K562 (cell line): Measurements from ENCODE around the gene KCNJ8. TPM values are rescaled to one million over a fixed set of nuclear protein-coding genes. Genes with fewer than 3 reads are reported as not detected.

Experiments
- ATAC-seq: fragments of 200-7000 bp; cut with Tn5 transposase; 3 replicates; pipeline ENCODE4 v1.9.1; 2020; ENCODE audit warnings: moderate library complexity
- BruUV-seq: library from RNA; stranded (reverse); fragments of 400-500 nt; replicated peaks from 2 replicates; lab custom pipeline; 2021; lab: Mats Ljungman, UMichigan
- CTCF ChIA-PET: fragments of 300-600 bp; formaldehyde crosslinking; extraction: SDS; loops from one replicate; lab custom pipeline; 2021; ENCODE audit warnings: low intra/inter-chr PET ratio; lab: Yijun Ruan, JAX
- POLR2A ChIA-PET: fragments of 300-600, 350-650 bp; sonication (Branson Sonifier 250); formaldehyde crosslinking; extraction: SDS; loops from one replicate; lab custom pipeline; 2021; ENCODE audit warnings: antibody characterized with exemption, inconsistent platforms; lab: Yijun Ruan, JAX
- DNase-seq, 4 experiments: peaks; one replicate each; pipeline versions ENCODE4 v3.0.0 to v3.0.0-alpha.2; 2011 to 2018; ENCODE audit warnings: low spot score in 3 of 4, mixed read lengths in 3 of 4; ENCODE audit errors: extremely low read depth in 1 of 4
- FAIRE-seq: peaks from 2 replicates; lab custom pipeline; 2011; peaks lifted over from hg19 to GRCh38; lab: Jason Lieb, UNC
- H2AFZ ChIP-seq: 2 replicates; pipeline ENCODE4 v1.6.0; 2011; ENCODE audit warnings: low read depth, low read length, control low read depth, inconsistent platforms
- H3K27ac ChIP-seq: fragments of 200-600 bp; 3 replicates; pipeline ENCODE4 v1.8.0; 2011; ENCODE audit warnings: low read depth, mild to moderate bottlenecking, control low read depth, inconsistent platforms, low read length, moderate library complexity, mixed read lengths; ENCODE audit errors: extremely low read depth
- H3K27me3 ChIP-seq, 2 experiments: fragments of 300-600 bp in 1 of 2; 2 replicates in 1 of 2; 3 replicates in 1 of 2; pipeline versions ENCODE4 v1.6.0 to v1.8.0; 2011; ENCODE audit warnings: inconsistent platforms in 2 of 2, low read length in 2 of 2, mild to moderate bottlenecking in 1 of 2, mixed read lengths in 1 of 2, moderate library complexity in 1 of 2; ENCODE audit not compliant: control insufficient read depth in 2 of 2, insufficient read depth in 2 of 2
- H3K36me3 ChIP-seq: fragments of 300-600 bp; 3 replicates; pipeline ENCODE4 v1.8.0; 2011; ENCODE audit warnings: mild to moderate bottlenecking, low read length, inconsistent platforms; ENCODE audit not compliant: control insufficient read depth, insufficient read depth
- H3K4me1 ChIP-seq, 2 experiments: fragments of 200-600 bp in 1 of 2; replicated peaks in 1 of 2; 2 replicates in 1 of 2; 3 replicates in 1 of 2; pipeline versions ENCODE4 v1.5.1 to v1.8.0; 2011; ENCODE audit warnings: inconsistent platforms in 2 of 2, low read length in 2 of 2, mild to moderate bottlenecking in 1 of 2, mixed read lengths in 1 of 2, moderate library complexity in 1 of 2; ENCODE audit not compliant: control insufficient read depth in 2 of 2, insufficient read depth in 2 of 2
- H3K4me2 ChIP-seq: 2 replicates; pipeline ENCODE4 v1.6.1; 2011; ENCODE audit warnings: low read length, control low read depth, inconsistent platforms, mixed read lengths; ENCODE audit not compliant: insufficient read depth
- H3K4me3 ChIP-seq: fragments of 200-600 bp; sonication (generic), shearing (Covaris generic); 2 replicates; pipeline ENCODE4 v1.5.1; 2016; ENCODE audit warnings: control low read depth, inconsistent platforms
- H3K79me2 ChIP-seq: fragments of 200-600 bp; 3 replicates; pipeline ENCODE4 v1.8.0; 2011; ENCODE audit warnings: low read length, inconsistent platforms; ENCODE audit not compliant: control insufficient read depth, insufficient read depth
- H3K9ac ChIP-seq, 2 experiments: 2 replicates each; pipeline versions ENCODE4 v1.6.0 to v1.6.1; 2011; ENCODE audit warnings: low read depth in 2 of 2, low read length in 2 of 2, control low read depth in 1 of 2, inconsistent platforms in 1 of 2, mild to moderate bottlenecking in 1 of 2, mixed read lengths in 1 of 2; ENCODE audit not compliant: insufficient read depth in 1 of 2
- H3K9me1 ChIP-seq: one replicate; pipeline ENCODE4 v1.6.0; 2011; ENCODE audit warnings: inconsistent platforms, mild to moderate bottlenecking, low read length, moderate library complexity; ENCODE audit not compliant: control insufficient read depth, insufficient read depth
- H3K9me3 ChIP-seq: replicated peaks from 2 replicates; pipeline ENCODE4 v1.5.1; 2011; ENCODE audit warnings: low read depth, low read length, inconsistent platforms; ENCODE audit not compliant: control insufficient read depth, insufficient read depth
- H4K20me1 ChIP-seq: replicated peaks from 2 replicates; pipeline ENCODE4 v1.6.1; 2011; ENCODE audit warnings: low read length, inconsistent platforms, mixed read lengths; ENCODE audit not compliant: control insufficient read depth, insufficient read depth
- ARID1B ChIP-seq: fragments of 450-650 bp; IDR thresholded peaks from 2 replicates; pipeline ENCODE4 v1.6.1; 2016; ENCODE audit warnings: antibody characterized with exemption, mild to moderate bottlenecking, inconsistent platforms
- CSDE1 ChIP-seq, 2 experiments: fragments of 450-650 bp; IDR thresholded peaks; 2 replicates each; pipeline ENCODE4 v1.6.1; 2016; ENCODE audit warnings: mild to moderate bottlenecking in 1 of 2
- GATAD2A ChIP-seq: fragments of 450-650 bp; IDR thresholded peaks from 2 replicates; pipeline ENCODE4 v1.6.1; 2017
- HNRNPUL1 ChIP-seq: fragments of 200-400 bp; formaldehyde crosslinking; IDR thresholded peaks from 2 replicates; pipeline ENCODE4 v1.6.1; 2017; ENCODE audit warnings: low read length
- ID3 ChIP-seq, 2 experiments: fragments of 250-450 bp in 1 of 2; fragments of 450-650 bp in 1 of 2; sonication (Bioruptor Pico) in 1 of 2; IDR thresholded peaks; 2 replicates each; pipeline versions ENCODE4 v1.6.1 to v1.8.0; 2016 to 2021; ENCODE audit warnings: mild to moderate bottlenecking in 2 of 2, moderate library complexity in 2 of 2, missing compliant biosample characterization in 1 of 2, missing genetic modification characterization in 1 of 2
- KLF16 ChIP-seq: IDR thresholded peaks from 2 replicates; pipeline ENCODE4 v1.6.1; 2016; ENCODE audit warnings: antibody characterized with exemption
- NEUROD1 ChIP-seq: fragments of 150-350 bp; IDR thresholded peaks from 2 replicates; pipeline ENCODE4 v1.6.1; 2014; ENCODE audit warnings: borderline replicate concordance, low read length, low read depth; ENCODE audit not compliant: partially characterized antibody
- RBM22 ChIP-seq: fragments of 200-400 bp; formaldehyde crosslinking; IDR thresholded peaks from 2 replicates; pipeline ENCODE4 v1.6.1; 2018; ENCODE audit warnings: low read length, low read depth; ENCODE audit not compliant: poor library complexity, severe bottlenecking
- REST ChIP-seq, 2 experiments: fragments of 450-650 bp; formaldehyde crosslinking in 1 of 2; IDR thresholded peaks; 2 replicates each; pipeline versions ENCODE4 v1.4.0 to v1.6.1; 2014 to 2020; ENCODE audit warnings: mild to moderate bottlenecking in 2 of 2, borderline replicate concordance in 1 of 2, low read depth in 1 of 2
- RUNX1 ChIP-seq: sonication (generic); IDR thresholded peaks from 2 replicates; pipeline ENCODE4 v1.6.1; 2016; ENCODE audit warnings: antibody characterized with exemption, low read depth
- SRSF1 ChIP-seq: fragments of 200-400 bp; formaldehyde crosslinking; IDR thresholded peaks from 2 replicates; pipeline ENCODE4 v1.6.1; 2017; ENCODE audit warnings: mild to moderate bottlenecking, low read depth, low read length, moderate library complexity
- TAF7 ChIP-seq: fragments of 450-650 bp; IDR thresholded peaks from 2 replicates; pipeline ENCODE4 v1.6.1; 2016; ENCODE audit warnings: missing genetic modification characterization, missing compliant biosample characterization
- USF2 ChIP-seq: sonication (generic); formaldehyde crosslinking; IDR thresholded peaks from 2 replicates; pipeline ENCODE4 v1.5.0; 2020; ENCODE audit warnings: missing genetic modification reagents
- ZFX ChIP-seq: sonication (generic); formaldehyde crosslinking; IDR thresholded peaks from 2 replicates; pipeline ENCODE4 v1.8.0; 2022; ENCODE audit warnings: mild to moderate bottlenecking, missing genetic modification reagents, moderate library complexity
- ZNF324 ChIP-seq: fragments of 250-450 bp; sonication (Bioruptor Pico); IDR thresholded peaks from 2 replicates; pipeline ENCODE4 v1.4.0; 2020; ENCODE audit warnings: mild to moderate bottlenecking
- WGBS: fragments of 100-300 bp; shearing (Covaris generic); methylation state at CpG from one replicate; pipeline ENCODE4 v1.1.6; 2016; ENCODE audit warnings: low coverage, mixed read lengths; ENCODE audit not compliant: insufficient coverage; ENCODE audit errors: missing lambda C conversion rate; 5-methylcytosine and 5-hydroxymethylcytosine counted together
- in situ Hi-C: fragments of 300-500 bp; cut with MboI; formaldehyde crosslinking; loops from 4 replicates; pipeline ENCODE4 v1.15.0; 2018; ENCODE audit warnings: inconsistent platforms, mixed read lengths
- intact Hi-C: fragments of 100-400 bp; cut with micrococcal nuclease; formaldehyde crosslinking; loops from 2 replicates; pipeline ENCODE4 v1.14.2; 2022
- polyA plus RNA-seq, 8 experiments: library from polyadenylated mRNA; depleted of rRNA in 4 of 8; stranded (reverse) in 5 of 8; unstranded in 3 of 8; fragments of >200 nt; fragmentation: Nextera tagmentation in 2 of 8; fragmentation: Illumina TruSeq in 1 of 8; extraction: Ambion mirVana in 2 of 8; extraction: Trizol in 1 of 8; gene quantifications; 2 replicates each; pipeline versions ENCODE4 v1.2.1 to v1.2.3, GENCODE V29; 2011 to 2014; ENCODE audit warnings: inconsistent platforms in 1 of 8, missing spikeins in 1 of 8
- total RNA-seq, 7 experiments: library from RNA; depleted of rRNA in 6 of 7; stranded (reverse); fragments of >200 nt in 6 of 7; fragmentation: Illumina TruSeq in 2 of 7; extraction: Trizol in 2 of 7; gene quantifications; 2 replicates each; pipeline versions ENCODE4 v1.2.1 to v1.2.3, GENCODE V29; 2011 to 2021; ENCODE audit warnings: low replicate concordance in 1 of 7

KCNJ8 gene
- total and polyA plus RNA-seq, 9 of the 15 experiments (the other 6 are each of a cell fraction or from before 2014, with no cell fraction given) = 0.28 to 3.6 (median 1.1) TPM

- H3K4me1 ChIP-seq = no peaks in the 10 kb centered on the region
- POLR2A ChIA-PET = no interaction called here
- no TSS peak for BruUV-seq
- no peak overlapping the region for H3K4me2 ChIP-seq
- no peaks in the 10 kb centered on the region for H3K36me3 ChIP-seq
- in situ Hi-C loops = no loop called here
- no peak for FAIRE-seq
- no peak overlapping the region for H2AFZ ChIP-seq
- TF ChIP-seq KLF16 (no peak), ID3 (CRISPR knock-in tag; IDR thresholded peaks at IDR 0.05) (no peak), ID3 (tag; IDR thresholded peaks at IDR 0.05) (no peak), TAF7 (tag) (no peak), ARID1B (no peak), RUNX1 (no peak), RBM22 (no peak), NEUROD1 (no peak), GATAD2A (no peak), USF2 (CRISPR knock-in tag) (no peak), REST (IDR thresholded peaks at IDR 0.05; ENCODE audit: borderline replicate concordance) (no peak), REST (CRISPR knock-in tag; IDR thresholded peaks at IDR 0.05; ENCODE audit: low read depth) (no peak), CSDE1 (IDR thresholded peaks at IDR 0.05) (no peak), ZFX (CRISPR knock-in tag) (no peak), ZNF324 (CRISPR knock-in tag) (no peak), SRSF1 (no peak), HNRNPUL1 (no peak)
- TF ChIP-seq, all 486 proteins: peak for 0
- ATAC-seq (no peak), DNase-seq (no peak)
- Histone ChIP-seq H3K27ac (no peak overlapping the region), H3K27me3 (no peaks in the 10 kb centered on the region), H3K4me3 (no peak overlapping the region), H3K79me2 (no peaks in the 10 kb centered on the region), H4K20me1 (no peaks in the 10 kb centered on the region), H3K9me1 (no peaks in the 10 kb centered on the region), H3K9me3 (no peaks in the 10 kb centered on the region), H3K9ac (no peak overlapping the region)
- 15% methylated on average over 3 of the region's 3 CpGs for WGBS
- CTCF ChIA-PET = no interaction called here
- intact Hi-C loops = no loop called here
These were observed 39.2 kb upstream of the KCNJ8 start for GRCh38 chr12:21813751-21814150.
